Peyer's patch (tissue), 4 donors: ENCODE measurements around the gene RAB11FIP5. TPM values are rescaled to one million over a fixed set of nuclear protein-coding genes. Genes with fewer than 3 reads are reported as not detected.

ENCODE experiments used
- DNase-seq, 3 donors: peaks; one replicate each; pipeline ENCODE4 v3.0.0-alpha.2; 2017 to 2019
- H3K27ac ChIP-seq, 4 donors: fragments of 200-600 bp; sonication (generic); one replicate each; pipeline ENCODE4 v1.5.1; 2016 to 2019
- H3K27me3 ChIP-seq, 2 donors: fragments of 200-600 bp; sonication (generic); one replicate each; pipeline ENCODE4 v1.5.1; 2019
- H3K36me3 ChIP-seq, 3 donors: fragments of 200-600 bp; sonication (generic); one replicate each; pipeline ENCODE4 v1.5.1; 2016 to 2019
- H3K4me1 ChIP-seq, 4 donors: fragments of 200-600 bp; sonication (generic); one replicate each; pipeline ENCODE4 v1.5.1; 2016 to 2019
- H3K4me3 ChIP-seq, 4 donors: fragments of 200-600 bp; sonication (generic); 1 replicate in 3 of 4; 2 replicates in 1 of 4; pipeline ENCODE4 v1.5.1; 2016 to 2019; ENCODE audit warnings: mild to moderate bottlenecking in 1 of 4
- H3K9me3 ChIP-seq, 4 donors: fragments of 200-600 bp; sonication (generic); one replicate each; pipeline ENCODE4 v1.5.1; 2016 to 2019; ENCODE audit warnings: mild to moderate bottlenecking in 1 of 4
- CTCF ChIP-seq, 6 experiments: fragments of 450-650 bp in 4 of 6; fragments of 200-600 bp in 2 of 6; sonication (generic) in 1 of 6; IDR thresholded peaks; one replicate each; pipeline ENCODE4 v1.5.1; 2017 to 2019; ENCODE audit warnings: antibody characterized with exemption in 6 of 6, mild to moderate bottlenecking in 3 of 6, moderate library complexity in 1 of 6
- POLR2A ChIP-seq, 2 donors: fragments of 450-650 bp; IDR thresholded peaks; one replicate each; pipeline ENCODE4 v1.5.1; 2017; ENCODE audit warnings: antibody characterized with exemption in 2 of 2, mild to moderate bottlenecking in 2 of 2, moderate library complexity in 2 of 2
- total RNA-seq, 4 donors: library from RNA; depleted of rRNA; stranded (reverse); fragments of >200 nt; gene quantifications; one replicate each; pipeline ENCODE4 v1.1.0, GENCODE V29; 2016

The RAB11FIP5 gene
- total RNA-seq, 4 donors from 2014 or later, result 5.1 to 10.7 (median 9.3) TPM

DNA sequence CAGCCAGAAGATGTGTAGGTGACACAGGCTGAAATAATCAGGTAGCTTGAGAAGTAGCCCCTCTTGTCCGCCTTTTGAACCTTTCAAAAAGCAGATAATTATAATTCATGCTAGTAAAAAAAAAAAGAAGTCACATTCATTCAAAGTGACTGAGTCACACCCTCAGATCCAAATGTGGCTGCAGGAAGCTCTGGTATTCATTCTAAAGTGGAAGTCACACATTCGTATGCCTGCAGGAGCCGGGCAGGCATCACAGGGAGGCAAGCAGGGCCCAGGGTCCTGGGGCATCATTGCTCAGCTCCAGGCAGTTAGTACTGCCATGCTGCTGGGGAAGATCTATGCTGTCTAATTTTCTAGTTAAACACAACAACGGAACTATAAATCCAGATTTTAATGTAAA lies 21.7 kb upstream of the RAB11FIP5 start:
- no peaks in the 10 kb centered on the region for H3K9me3 ChIP-seq
- no peaks in the 10 kb centered on the region for H3K36me3 ChIP-seq
- TF ChIP-seq CTCF (IDR thresholded peaks at IDR 0.05) (no peak), POLR2A (IDR thresholded peaks at IDR 0.05) (no peak)
- no peaks in the 10 kb centered on the region for H3K4me1 ChIP-seq
- no peak overlapping the region for H3K4me3 ChIP-seq
- no peaks in the 10 kb centered on the region for H3K27me3 ChIP-seq
- no peak overlapping the region for H3K27ac ChIP-seq
- no peak for DNase-seq

DNA sequence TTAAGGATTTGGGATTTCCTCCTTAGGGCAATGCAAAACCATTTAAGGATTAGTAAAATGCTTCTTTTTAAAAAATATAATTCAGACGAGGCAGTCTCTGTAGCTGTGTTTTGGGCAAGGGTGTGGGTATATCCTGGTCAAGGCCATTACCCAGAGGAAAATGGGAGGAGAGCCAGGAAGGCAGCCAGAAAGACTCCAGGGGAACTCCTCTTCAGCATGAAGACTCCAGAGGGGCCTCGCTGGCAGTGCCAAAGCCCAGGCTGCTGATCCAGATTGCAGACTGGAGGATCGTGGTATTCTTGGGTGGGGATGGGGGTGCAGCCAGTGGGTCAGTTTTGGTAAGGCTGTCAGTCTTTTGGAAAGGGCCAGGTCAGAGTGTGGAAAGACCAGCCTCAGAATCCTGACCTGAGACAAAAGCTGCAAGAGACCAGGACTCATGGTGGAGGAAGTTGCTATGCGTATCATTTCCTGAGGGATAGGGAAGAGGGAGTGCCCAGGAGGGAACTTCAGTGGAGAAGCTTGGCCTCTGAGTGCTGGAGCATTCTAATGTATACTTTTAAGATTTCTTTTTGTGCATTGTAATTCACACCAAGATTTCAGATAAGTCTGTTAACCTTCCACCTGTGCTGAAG lies 20.9 kb upstream of the RAB11FIP5 start:
- no peaks in the 10 kb centered on the region for H3K36me3 ChIP-seq
- H3K27ac ChIP-seq, result no peak overlapping the region
- H3K9me3 ChIP-seq, result no peaks in the 10 kb centered on the region
- no peaks in the 10 kb centered on the region for H3K27me3 ChIP-seq
- H3K4me1 ChIP-seq, result no peaks in the 10 kb centered on the region
- no peak for DNase-seq
- TF ChIP-seq CTCF (IDR thresholded peaks at IDR 0.05) (no peak), POLR2A (IDR thresholded peaks at IDR 0.05) (no peak)
- no peak overlapping the region for H3K4me3 ChIP-seq

DNA sequence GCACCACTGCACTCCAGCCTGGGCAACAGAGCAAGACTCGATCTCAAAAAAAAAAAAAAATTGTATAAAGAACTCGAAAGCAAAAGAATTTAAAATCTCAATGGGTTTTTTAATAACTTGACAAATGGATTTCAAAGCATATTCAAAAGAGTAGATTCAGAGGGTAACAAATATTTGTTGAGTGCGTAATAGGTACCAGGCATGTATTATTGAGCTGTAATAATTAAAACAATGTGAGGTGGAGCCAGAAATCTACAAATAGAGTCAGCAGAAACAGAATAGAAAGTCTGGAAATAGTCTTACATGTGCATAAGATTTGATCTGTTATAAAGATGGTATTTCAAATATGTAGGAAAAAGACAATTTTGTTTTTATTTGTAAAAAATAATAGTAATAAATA lies 19.1 kb upstream of the RAB11FIP5 start:
- no peaks in the 10 kb centered on the region for H3K4me1 ChIP-seq
- H3K4me3 ChIP-seq, result no peak overlapping the region
- no peaks in the 10 kb centered on the region for H3K36me3 ChIP-seq
- no peaks in the 10 kb centered on the region for H3K27me3 ChIP-seq
- DNase-seq, result no peak
- H3K27ac ChIP-seq, result no peak overlapping the region
- no peaks in the 10 kb centered on the region for H3K9me3 ChIP-seq
- TF ChIP-seq POLR2A (IDR thresholded peaks at IDR 0.05) (no peak), CTCF (IDR thresholded peaks at IDR 0.05) (no peak)

DNA sequence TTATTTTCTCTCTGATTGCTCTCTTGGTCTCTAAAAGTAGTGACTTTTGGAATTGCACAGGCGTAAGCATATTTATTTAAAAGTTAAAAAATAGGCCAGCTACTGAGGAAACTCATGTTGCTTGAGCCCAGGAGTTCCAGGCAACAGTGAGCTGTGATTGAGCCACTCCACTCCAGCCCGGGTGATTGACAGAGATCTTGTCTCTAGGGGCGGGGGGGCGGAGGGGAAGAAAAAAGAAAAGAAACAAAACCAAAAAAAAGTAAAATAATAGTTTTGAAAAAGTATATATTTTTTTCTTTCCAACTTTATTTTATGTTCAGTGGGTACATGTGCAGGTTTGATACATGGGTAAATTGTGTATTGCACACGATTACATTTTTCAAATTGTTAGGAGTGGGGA lies 18.0 kb upstream of the RAB11FIP5 start:
- DNase-seq, result no peak
- Histone ChIP-seq H3K4me1 (no peaks in the 10 kb centered on the region), H3K4me3 (no peak overlapping the region), H3K27me3 (no peaks in the 10 kb centered on the region), H3K36me3 (no peaks in the 10 kb centered on the region), H3K27ac (no peak overlapping the region), H3K9me3 (no peaks in the 10 kb centered on the region)
- no peak for TF ChIP-seq CTCF (IDR thresholded peaks at IDR 0.05)
- TF ChIP-seq POLR2A (IDR thresholded peaks at IDR 0.05), result no peak

DNA sequence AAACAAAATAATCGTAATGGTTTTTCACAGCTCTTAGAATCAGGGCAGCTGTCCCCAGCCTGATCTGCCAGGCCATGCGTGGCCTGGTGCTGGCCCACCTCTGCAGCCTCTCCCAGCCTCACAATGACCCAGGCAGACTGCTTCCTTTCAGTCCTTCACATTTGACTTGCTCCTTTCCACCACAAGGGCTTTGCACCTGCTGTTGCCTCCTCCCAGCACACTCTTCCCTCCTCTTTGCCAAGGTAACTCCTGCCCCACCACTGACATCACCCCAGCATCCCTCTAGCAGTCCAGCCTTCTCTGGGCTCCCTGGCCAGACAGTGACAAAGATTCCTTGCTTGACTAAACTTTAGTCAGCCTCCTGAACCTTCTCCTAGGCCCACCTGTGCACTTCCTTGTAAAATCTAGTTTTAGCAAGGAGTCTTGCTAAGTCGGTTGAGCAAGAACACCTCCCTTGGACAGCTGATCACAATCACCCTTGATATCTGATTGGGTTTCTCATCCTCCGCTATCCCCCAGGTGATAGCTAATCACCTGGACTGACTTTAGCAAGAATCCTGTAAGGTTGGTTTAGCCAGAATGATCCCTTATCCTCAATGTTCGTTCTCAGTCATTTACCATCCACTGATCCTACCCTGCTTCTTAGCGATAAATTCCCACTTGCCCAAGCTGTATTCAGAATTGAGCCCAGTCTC lies 16.2 kb upstream of the RAB11FIP5 start:
- Histone ChIP-seq H3K4me1 (no peaks in the 10 kb centered on the region), H3K27ac (no peak overlapping the region), H3K27me3 (no peaks in the 10 kb centered on the region), H3K4me3 (no peak overlapping the region), H3K36me3 (no peaks in the 10 kb centered on the region), H3K9me3 (no peaks in the 10 kb centered on the region)
- no peak for DNase-seq
- TF ChIP-seq POLR2A (IDR thresholded peaks at IDR 0.05), result no peak
- TF ChIP-seq CTCF (IDR thresholded peaks at IDR 0.05), result no peak
